Muscle layer of duodenum (tissue), 2 donors: ENCODE data around the gene NXT1.
"Not testable (repeated sequence)": the region's sequence is repeated elsewhere in the genome, so short reads cannot be mapped to it uniquely, and the experiment has no call there.

Experiments
- H3K27ac ChIP-seq: one replicate; pipeline ENCODE4 v1.7.0; 2013; ENCODE audit warnings: mild to moderate bottlenecking, low read length
- H3K27me3 ChIP-seq: one replicate; pipeline ENCODE4 v1.7.0; 2013; ENCODE audit warnings: low read depth, mild to moderate bottlenecking, control low read depth, low read length
- H3K36me3 ChIP-seq, 2 donors: one replicate each; pipeline ENCODE4 v1.7.0; 2013; ENCODE audit warnings: low read length in 2 of 2, control low read depth in 1 of 2, mild to moderate bottlenecking in 1 of 2; ENCODE audit not compliant: insufficient read depth in 2 of 2, control insufficient read depth in 1 of 2
- H3K4me1 ChIP-seq, 2 donors: one replicate each; pipeline ENCODE4 v1.7.0; 2013; ENCODE audit warnings: low read length in 2 of 2, mild to moderate bottlenecking in 2 of 2, control low read depth in 1 of 2, moderate library complexity in 1 of 2; ENCODE audit not compliant: insufficient read depth in 2 of 2, control insufficient read depth in 1 of 2
- H3K4me3 ChIP-seq, 2 donors: one replicate each; pipeline ENCODE4 v1.7.0; 2013; ENCODE audit warnings: low read length in 2 of 2, low read depth in 1 of 2, mild to moderate bottlenecking in 1 of 2
- H3K9me3 ChIP-seq, 2 donors: one replicate each; pipeline ENCODE4 v1.7.0; 2013; ENCODE audit warnings: low read length in 2 of 2, control low read depth in 1 of 2, mild to moderate bottlenecking in 1 of 2; ENCODE audit not compliant: control insufficient read depth in 1 of 2
- donor health status: healthy.

Gene NXT1

GRCh38 chr20:23350196-23350903, at the start of gene NXT1:
Gene NXT1, plus strand, starts transcription at chr20:23350791. Its CDS starts 3,251 bp downstream, at chr20:23354042.
- Histone ChIP-seq H3K4me1 (peaks cover 16 to 18% of the 10 kb centered on the region in 2 donors), H3K36me3 (peaks cover 8 to 24% of the 10 kb centered on the region in 2 donors), H3K9me3 (no peaks in the 10 kb centered on the region), H3K27ac (peak within 1 kb of the TSS; percentile 98), H3K4me3 (peak within 1 kb of the TSS; percentile 87 to 93), H3K27me3 (no peaks in the 10 kb centered on the region)

GRCh38 chr20:23301436-23302050, 49.0 kb upstream of the NXT1 start:
- Histone ChIP-seq H3K27ac (no peak overlapping the region), H3K36me3 (no peaks in the 10 kb centered on the region), H3K27me3 (no peaks in the 10 kb centered on the region), H3K4me3 (no peak overlapping the region), H3K4me1 (no peaks in the 10 kb centered on the region), H3K9me3 (no peaks in the 10 kb centered on the region)

- Histone ChIP-seq H3K4me3 (no peak overlapping the region), H3K27ac (no peak overlapping the region), H3K36me3 (no peaks in the 10 kb centered on the region), H3K9me3 (no peaks in the 10 kb centered on the region), H3K4me1 (no peaks in the 10 kb centered on the region), H3K27me3 (no peaks in the 10 kb centered on the region)
Measured at GRCh38 chr20:23302386-23302785, 48.2 kb upstream of the NXT1 start.

- Histone ChIP-seq H3K27me3 (no peaks in the 10 kb centered on the region), H3K4me3 (no peak overlapping the region), H3K27ac (no peak overlapping the region), H3K36me3 (no peaks in the 10 kb centered on the region), H3K4me1 (no peaks in the 10 kb centered on the region), H3K9me3 (no peaks in the 10 kb centered on the region)
Measured at GRCh38 chr20:23302801-23303200, 47.8 kb upstream of the NXT1 start.

- Histone ChIP-seq H3K4me3 (no peak overlapping the region), H3K36me3 (no peaks in the 10 kb centered on the region), H3K9me3 (no peaks in the 10 kb centered on the region), H3K27ac (no peak overlapping the region), H3K4me1 (no peaks in the 10 kb centered on the region), H3K27me3 (no peaks in the 10 kb centered on the region)
Measured at GRCh38 chr20:23303325-23304102, 47.1 kb upstream of the NXT1 start.

GRCh38 chr20:23304616-23305015, 46.0 kb upstream of the NXT1 start:
- no peaks in the 10 kb centered on the region for H3K4me1 ChIP-seq
- H3K36me3 ChIP-seq, result no peaks in the 10 kb centered on the region
- no peak overlapping the region for H3K4me3 ChIP-seq
- H3K9me3 ChIP-seq, result no peaks in the 10 kb centered on the region
- H3K27me3 ChIP-seq, result no peaks in the 10 kb centered on the region
- no peak overlapping the region for H3K27ac ChIP-seq

- no peak overlapping the region for H3K27ac ChIP-seq
- H3K4me1 ChIP-seq, result no peaks in the 10 kb centered on the region
- H3K4me3 ChIP-seq, result no peak overlapping the region
- H3K9me3 ChIP-seq, result no peaks in the 10 kb centered on the region
- H3K36me3 ChIP-seq, result no peaks in the 10 kb centered on the region
- no peaks in the 10 kb centered on the region for H3K27me3 ChIP-seq
Measured at GRCh38 chr20:23305098-23305497, 45.5 kb upstream of the NXT1 start.

- H3K27me3 ChIP-seq, H3K27ac ChIP-seq, H3K4me1 ChIP-seq, H3K9me3 ChIP-seq, H3K4me3 ChIP-seq, H3K36me3 ChIP-seq: not testable (repeated sequence)
Measured at GRCh38 chr20:23307393-23307792, 43.2 kb upstream of the NXT1 start.

GRCh38 chr20:23308024-23308423, 42.6 kb upstream of the NXT1 start:
- H3K4me1 ChIP-seq, result no peaks in the 10 kb centered on the region
- no peak overlapping the region for H3K27ac ChIP-seq
- H3K27me3 ChIP-seq, result no peaks in the 10 kb centered on the region
- no peaks in the 10 kb centered on the region for H3K9me3 ChIP-seq
- H3K36me3 ChIP-seq, result no peaks in the 10 kb centered on the region
- no peak overlapping the region for H3K4me3 ChIP-seq

- H3K36me3 ChIP-seq, result no peaks in the 10 kb centered on the region
- no peaks in the 10 kb centered on the region for H3K27me3 ChIP-seq
- H3K27ac ChIP-seq, result no peak overlapping the region
Measured at GRCh38 chr20:23308908-23309307, 41.7 kb upstream of the NXT1 start.

GRCh38 chr20:23309781-23310180, 40.8 kb upstream of the NXT1 start:
- Histone ChIP-seq H3K27me3 (no peaks in the 10 kb centered on the region), H3K9me3 (no peaks in the 10 kb centered on the region), H3K36me3 (no peaks in the 10 kb centered on the region), H3K27ac (no peak overlapping the region), H3K4me1 (no peaks in the 10 kb centered on the region), H3K4me3 (no peak overlapping the region)

More at GRCh38 chr20:23308908-23309307, 41.7 kb upstream of the NXT1 start:
- Histone ChIP-seq H3K4me3 (no peak overlapping the region), H3K9me3 (no peaks in the 10 kb centered on the region), H3K4me1 (no peaks in the 10 kb centered on the region)
